ENCODE results near the gene DAB2IP. TPM values are rescaled to one million over a fixed set of nuclear protein-coding genes. Genes with fewer than 3 reads are reported as not detected.

DAB2IP gene
- total and polyA plus RNA-seq, 4 donors: 16.6 to 58.9 (median 40.3) TPM

DNA sequence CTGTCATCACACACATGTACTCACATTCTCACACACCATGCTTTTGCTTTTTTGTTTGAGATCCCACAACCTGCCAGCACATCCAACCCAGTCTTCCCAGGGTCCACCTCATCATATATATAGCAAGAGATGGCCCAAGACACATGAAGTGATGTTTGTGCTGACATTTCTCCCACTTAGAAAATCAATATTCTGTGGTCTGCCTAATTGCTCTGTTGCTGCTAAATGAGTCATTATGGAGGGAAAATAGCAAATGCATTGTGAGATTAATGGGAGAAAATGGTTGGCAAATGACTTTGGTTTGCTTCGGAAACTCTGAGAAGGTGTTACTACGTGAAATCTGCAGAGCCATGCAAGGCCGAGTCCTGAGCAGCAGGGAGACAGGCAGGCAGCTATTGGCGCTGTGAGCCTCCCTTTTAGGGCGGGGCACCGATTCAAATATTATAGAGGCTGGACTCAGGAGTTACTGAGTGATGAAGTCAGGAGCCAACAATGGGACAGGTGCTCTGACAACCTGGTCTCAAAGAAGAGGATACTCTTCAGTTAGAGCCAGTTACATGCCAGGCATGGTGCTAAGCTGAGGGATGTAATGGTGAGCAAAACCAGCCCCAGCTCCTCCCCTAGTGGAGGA is 62.8 kb downstream of the DAB2IP start:
- WGBS (ENCODE audit: insufficient coverage): 80% methylated on average over 6 of the region's 6 CpGs
- DNase-seq (ENCODE audit: low read depth in 4 of 6, low spot score in 6 of 6): peak in 1 of 6 donors; percentile 49
- Histone ChIP-seq H3K27ac (ENCODE audit: low read depth, low read length) (no peak overlapping the region), H3K4me3 (ENCODE audit: low read depth, low read length) (no peak overlapping the region), H3K4me1 (ENCODE audit: control insufficient read depth, insufficient read depth, low read length) (peaks cover 73% of the 10 kb centered on the region), H3K27me3 (ENCODE audit: control insufficient read depth, insufficient read depth, low read length) (no peaks in the 10 kb centered on the region), H3K36me3 (ENCODE audit: control insufficient read depth, insufficient read depth, low read length) (peaks cover 4% of the 10 kb centered on the region), H3K9me3 (ENCODE audit: control insufficient read depth, insufficient read depth, low read length) (no peaks in the 10 kb centered on the region)

GRCh38 chr9:121714873-121715272 is 63.4 kb downstream of the DAB2IP start:
- 93% methylated on average over 5 of the region's 5 CpGs for WGBS (ENCODE audit: insufficient coverage)
- Histone ChIP-seq H3K27ac (ENCODE audit: low read depth, low read length) (no peak overlapping the region), H3K4me3 (ENCODE audit: low read depth, low read length) (no peak overlapping the region), H3K27me3 (ENCODE audit: control insufficient read depth, insufficient read depth, low read length) (no peaks in the 10 kb centered on the region), H3K9me3 (ENCODE audit: control insufficient read depth, insufficient read depth, low read length) (no peaks in the 10 kb centered on the region), H3K4me1 (ENCODE audit: control insufficient read depth, insufficient read depth, low read length) (peaks cover 77% of the 10 kb centered on the region), H3K36me3 (ENCODE audit: control insufficient read depth, insufficient read depth, low read length) (peaks cover 4% of the 10 kb centered on the region)
- no peak for DNase-seq (ENCODE audit: low read depth in 4 of 6, low spot score in 6 of 6)

DNA sequence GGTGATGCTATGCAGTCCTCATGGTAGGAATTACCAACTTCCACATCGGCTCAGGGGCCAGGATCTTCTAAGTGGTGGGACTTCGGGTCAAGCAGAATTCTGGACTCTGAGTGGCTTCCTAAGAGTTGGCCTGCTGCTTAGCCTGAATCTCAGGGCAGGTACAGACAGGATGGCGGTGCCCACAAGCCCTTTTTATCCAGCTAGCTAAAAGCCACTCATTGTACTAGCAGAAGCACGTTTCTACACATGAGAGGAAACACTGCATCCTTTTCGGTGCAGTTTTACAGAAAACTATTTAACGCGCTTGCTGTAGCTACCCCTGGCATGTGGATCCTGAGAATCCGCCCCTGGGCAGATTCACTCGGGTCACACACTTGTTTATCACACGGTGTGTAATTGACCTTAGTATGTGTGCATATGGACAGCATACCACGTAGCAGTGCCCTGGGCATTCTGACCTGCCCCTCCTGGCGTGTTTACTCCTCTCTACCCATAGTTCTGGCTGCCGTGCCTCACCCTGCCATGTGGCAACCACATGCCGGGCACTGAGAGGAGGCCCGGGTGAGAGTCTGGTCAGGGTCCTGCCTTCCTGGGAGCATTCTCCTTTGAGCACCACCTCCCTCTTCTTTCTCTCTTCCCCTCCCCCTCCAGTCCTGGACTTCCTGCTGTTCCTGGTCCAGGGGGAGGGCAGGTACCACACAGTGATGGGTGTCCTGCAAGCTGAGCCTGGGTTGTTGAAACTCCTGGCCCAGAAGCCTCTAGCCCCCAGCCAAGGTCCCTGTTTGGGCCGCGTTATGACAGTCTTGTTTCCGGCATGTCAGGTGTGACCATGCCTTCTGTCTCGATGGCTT is 65.9 kb downstream of the DAB2IP start:
- Histone ChIP-seq H3K4me3 (ENCODE audit: low read depth, low read length) (no peak overlapping the region), H3K36me3 (ENCODE audit: control insufficient read depth, insufficient read depth, low read length) (no peaks in the 10 kb centered on the region), H3K4me1 (ENCODE audit: control insufficient read depth, insufficient read depth, low read length) (peaks cover 83% of the 10 kb centered on the region), H3K27me3 (ENCODE audit: control insufficient read depth, insufficient read depth, low read length) (no peaks in the 10 kb centered on the region), H3K27ac (ENCODE audit: low read depth, low read length) (peak overlapping the region; percentile 84), H3K9me3 (ENCODE audit: control insufficient read depth, insufficient read depth, low read length) (no peaks in the 10 kb centered on the region)
- DNase-seq (ENCODE audit: low read depth in 4 of 6, low spot score in 6 of 6): no peak
- 61% methylated on average over 14 of the region's 19 CpGs for WGBS (ENCODE audit: insufficient coverage)

DNA sequence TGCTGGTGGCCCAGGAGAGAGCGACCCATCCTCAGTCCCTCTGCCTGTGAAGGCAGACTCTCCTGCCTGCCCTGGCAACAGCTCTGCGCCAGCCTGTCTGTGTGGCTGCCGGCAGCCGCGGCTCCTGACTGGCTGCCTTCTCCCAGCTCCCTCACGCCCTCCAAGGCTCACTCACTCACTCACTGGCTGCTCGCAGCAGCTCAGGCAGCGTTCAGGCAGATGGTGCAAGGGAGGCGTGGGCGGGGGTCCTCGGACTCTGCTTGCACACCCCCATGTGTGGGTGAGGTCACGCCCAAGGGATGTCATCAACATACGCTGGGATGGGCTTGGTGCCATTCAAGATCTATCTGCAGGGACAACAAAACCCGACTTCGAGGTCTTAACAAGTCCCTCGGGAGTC is 66.7 kb downstream of the DAB2IP start:
- WGBS (ENCODE audit: insufficient coverage): 13% methylated on average over 15 of the region's 16 CpGs
- Histone ChIP-seq H3K9me3 (ENCODE audit: control insufficient read depth, insufficient read depth, low read length) (no peaks in the 10 kb centered on the region), H3K4me1 (ENCODE audit: control insufficient read depth, insufficient read depth, low read length) (peaks cover 81% of the 10 kb centered on the region), H3K27me3 (ENCODE audit: control insufficient read depth, insufficient read depth, low read length) (no peaks in the 10 kb centered on the region), H3K27ac (ENCODE audit: low read depth, low read length) (peak overlapping the region; percentile 84), H3K4me3 (ENCODE audit: low read depth, low read length) (no peak overlapping the region), H3K36me3 (ENCODE audit: control insufficient read depth, insufficient read depth, low read length) (no peaks in the 10 kb centered on the region)
- peak in 4 of 6 donors; percentile 69 to 95 (median 84) for DNase-seq (ENCODE audit: low read depth in 4 of 6, low spot score in 6 of 6)

- 61% methylated on average over 6 of the region's 6 CpGs for WGBS (ENCODE audit: insufficient coverage)
- peaks cover 81% of the 10 kb centered on the region for H3K4me1 ChIP-seq (ENCODE audit: control insufficient read depth, insufficient read depth, low read length)
- DNase-seq (ENCODE audit: low read depth in 4 of 6, low spot score in 6 of 6): no peak
- H3K9me3 ChIP-seq (ENCODE audit: control insufficient read depth, insufficient read depth, low read length): no peaks in the 10 kb centered on the region
- peaks cover 2% of the 10 kb centered on the region for H3K36me3 ChIP-seq (ENCODE audit: control insufficient read depth, insufficient read depth, low read length)
- peak overlapping the region; percentile 36 for H3K27ac ChIP-seq (ENCODE audit: low read depth, low read length)
- H3K4me3 ChIP-seq (ENCODE audit: low read depth, low read length): no peak overlapping the region
- H3K27me3 ChIP-seq (ENCODE audit: control insufficient read depth, insufficient read depth, low read length): no peaks in the 10 kb centered on the region
These were observed 67.1 kb downstream of the DAB2IP start for GRCh38 chr9:121718501-121718900.

GRCh38 chr9:121720311-121721057 is 69.0 kb downstream of the DAB2IP start:
- Histone ChIP-seq H3K27me3 (ENCODE audit: control insufficient read depth, insufficient read depth, low read length) (no peaks in the 10 kb centered on the region), H3K4me3 (ENCODE audit: low read depth, low read length) (no peak overlapping the region), H3K4me1 (ENCODE audit: control insufficient read depth, insufficient read depth, low read length) (peaks cover 90% of the 10 kb centered on the region), H3K36me3 (ENCODE audit: control insufficient read depth, insufficient read depth, low read length) (peaks cover 2% of the 10 kb centered on the region), H3K27ac (ENCODE audit: low read depth, low read length) (no peak overlapping the region), H3K9me3 (ENCODE audit: control insufficient read depth, insufficient read depth, low read length) (no peaks in the 10 kb centered on the region)
- DNase-seq (ENCODE audit: low read depth in 4 of 6, low spot score in 6 of 6): no peak
- 41% methylated on average over 7 of the region's 7 CpGs for WGBS (ENCODE audit: insufficient coverage)

GRCh38 chr9:121721058-121721350 is 69.6 kb downstream of the DAB2IP start:
- WGBS (ENCODE audit: insufficient coverage): 70% methylated on average over 1 of the region's 1 CpG
- Histone ChIP-seq H3K4me3 (ENCODE audit: low read depth, low read length) (no peak overlapping the region), H3K27me3 (ENCODE audit: control insufficient read depth, insufficient read depth, low read length) (no peaks in the 10 kb centered on the region), H3K9me3 (ENCODE audit: control insufficient read depth, insufficient read depth, low read length) (no peaks in the 10 kb centered on the region), H3K4me1 (ENCODE audit: control insufficient read depth, insufficient read depth, low read length) (peaks cover 89% of the 10 kb centered on the region), H3K27ac (ENCODE audit: low read depth, low read length) (no peak overlapping the region), H3K36me3 (ENCODE audit: control insufficient read depth, insufficient read depth, low read length) (peaks cover 2% of the 10 kb centered on the region)
- DNase-seq (ENCODE audit: low read depth in 4 of 6, low spot score in 6 of 6): peak in 1 of 6 donors; percentile 71

GRCh38 chr9:121721770-121722169 is 70.3 kb downstream of the DAB2IP start:
- DNase-seq (ENCODE audit: low read depth in 4 of 6, low spot score in 6 of 6): no peak
- WGBS (ENCODE audit: insufficient coverage): 92% methylated on average over 5 of the region's 7 CpGs
- no peaks in the 10 kb centered on the region for H3K9me3 ChIP-seq (ENCODE audit: control insufficient read depth, insufficient read depth, low read length)
- H3K27ac ChIP-seq (ENCODE audit: low read depth, low read length): no peak overlapping the region
- peaks cover 2% of the 10 kb centered on the region for H3K36me3 ChIP-seq (ENCODE audit: control insufficient read depth, insufficient read depth, low read length)
- no peak overlapping the region for H3K4me3 ChIP-seq (ENCODE audit: low read depth, low read length)
- H3K4me1 ChIP-seq (ENCODE audit: control insufficient read depth, insufficient read depth, low read length): peaks cover 86% of the 10 kb centered on the region
- H3K27me3 ChIP-seq (ENCODE audit: control insufficient read depth, insufficient read depth, low read length): no peaks in the 10 kb centered on the region

DNA sequence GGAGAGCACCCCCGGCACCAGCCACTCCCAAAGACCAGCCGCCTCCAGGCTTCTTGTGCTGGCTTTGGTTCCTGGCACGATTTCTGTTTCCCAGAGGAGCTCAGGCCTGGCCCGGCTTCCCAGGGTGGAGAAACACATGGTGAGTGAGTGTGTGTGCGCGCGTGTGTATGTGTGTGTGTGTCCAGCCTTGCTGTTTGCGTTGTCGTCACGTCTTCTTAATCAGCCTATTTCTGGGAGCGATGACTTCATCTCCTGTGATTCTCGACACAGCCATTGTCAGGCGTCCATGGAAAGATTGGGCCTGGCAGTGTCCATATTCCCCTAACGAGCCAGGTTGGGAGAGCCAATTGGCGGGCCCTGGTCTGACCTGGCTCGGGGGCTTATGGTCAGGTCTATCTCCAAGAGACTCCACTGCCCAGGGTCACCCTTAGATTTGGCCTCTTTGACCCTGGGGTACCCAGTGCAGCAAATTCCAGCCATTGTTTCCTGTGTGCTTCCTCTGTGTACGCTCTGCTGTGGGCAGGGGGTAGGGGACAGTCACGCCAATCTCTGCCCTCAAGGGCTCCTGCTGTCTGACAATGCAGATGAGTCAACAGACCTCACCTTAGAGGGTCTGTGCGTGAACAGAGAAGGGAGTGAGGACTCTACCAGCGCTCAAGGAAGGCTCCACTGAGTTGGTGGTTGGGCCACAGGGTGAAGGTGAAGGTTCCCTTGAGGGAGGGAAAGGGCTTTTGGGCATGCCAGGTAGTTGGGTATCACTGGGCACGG is 73.8 kb downstream of the DAB2IP start:
- Histone ChIP-seq H3K27me3 (ENCODE audit: control insufficient read depth, insufficient read depth, low read length) (no peaks in the 10 kb centered on the region), H3K4me1 (ENCODE audit: control insufficient read depth, insufficient read depth, low read length) (peaks cover 81% of the 10 kb centered on the region), H3K4me3 (ENCODE audit: low read depth, low read length) (no peak overlapping the region), H3K36me3 (ENCODE audit: control insufficient read depth, insufficient read depth, low read length) (peaks cover 2% of the 10 kb centered on the region), H3K27ac (ENCODE audit: low read depth, low read length) (peak overlapping the region; percentile 61), H3K9me3 (ENCODE audit: control insufficient read depth, insufficient read depth, low read length) (no peaks in the 10 kb centered on the region)
- peak in 3 of 6 donors; percentile 57 to 94 (median 75) for DNase-seq (ENCODE audit: low read depth in 4 of 6, low spot score in 6 of 6)
- 56% methylated on average over 20 of the region's 21 CpGs for WGBS (ENCODE audit: insufficient coverage)
